ENCODE measurements around the gene TMEM81. TPM values are rescaled to one million over a fixed set of nuclear protein-coding genes. Genes with fewer than 3 reads are reported as not detected.

Gene TMEM81
- total and polyA plus RNA-seq, 9 donors = 0.92 to 4.2 (median 2.2) TPM

DNA sequence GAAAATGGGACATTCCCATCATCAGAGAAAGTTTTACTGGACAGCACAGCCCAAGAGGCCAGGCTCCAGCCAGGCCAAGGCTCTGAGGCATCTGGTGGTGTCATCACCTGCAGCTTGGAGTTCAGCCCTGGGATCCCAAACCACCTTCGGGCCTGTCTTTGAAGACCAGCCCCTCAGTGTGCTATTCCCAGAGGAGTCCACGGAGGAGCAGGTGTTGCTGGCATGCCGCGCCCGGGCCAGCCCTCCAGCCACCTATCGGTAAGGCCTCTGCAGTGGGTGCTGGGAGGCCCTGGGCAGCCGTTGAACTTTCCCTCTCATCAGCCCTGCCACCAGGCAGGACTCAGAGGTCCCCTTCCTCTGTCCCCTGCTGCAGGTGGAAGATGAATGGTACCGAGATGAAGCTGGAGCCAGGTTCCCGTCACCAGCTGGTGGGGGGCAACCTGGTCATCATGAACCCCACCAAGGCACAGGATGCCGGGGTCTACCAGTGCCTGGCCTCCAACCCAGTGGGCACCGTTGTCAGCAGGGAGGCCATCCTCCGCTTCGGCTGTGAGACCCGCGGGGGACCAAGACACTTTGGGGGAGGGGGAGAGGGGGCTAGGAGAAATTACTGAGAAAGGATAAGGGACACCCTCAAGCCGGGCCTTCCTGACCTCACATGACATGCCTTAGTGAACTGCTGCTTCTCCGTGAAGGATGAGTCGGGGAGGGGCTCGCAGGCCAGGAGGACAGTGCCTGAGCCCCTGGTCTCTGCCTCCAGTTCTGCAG lies 26.3 kb downstream of the TMEM81 start:
- Histone ChIP-seq H3K9me3 (no peaks in the 10 kb centered on the region), H3K27ac (no peak overlapping the region), H3K36me3 (no peaks in the 10 kb centered on the region), H3K4me1 (ENCODE audit: insufficient read depth) (no peaks in the 10 kb centered on the region), H3K27me3 (no peaks in the 10 kb centered on the region), H3K4me3 (no peak overlapping the region)
- no peak for DNase-seq
- TF ChIP-seq EP300 (IDR thresholded peaks at IDR 0.05) (no peak), POLR2A (IDR thresholded peaks at IDR 0.05) (no peak)
- TF ChIP-seq, protein P1, sequence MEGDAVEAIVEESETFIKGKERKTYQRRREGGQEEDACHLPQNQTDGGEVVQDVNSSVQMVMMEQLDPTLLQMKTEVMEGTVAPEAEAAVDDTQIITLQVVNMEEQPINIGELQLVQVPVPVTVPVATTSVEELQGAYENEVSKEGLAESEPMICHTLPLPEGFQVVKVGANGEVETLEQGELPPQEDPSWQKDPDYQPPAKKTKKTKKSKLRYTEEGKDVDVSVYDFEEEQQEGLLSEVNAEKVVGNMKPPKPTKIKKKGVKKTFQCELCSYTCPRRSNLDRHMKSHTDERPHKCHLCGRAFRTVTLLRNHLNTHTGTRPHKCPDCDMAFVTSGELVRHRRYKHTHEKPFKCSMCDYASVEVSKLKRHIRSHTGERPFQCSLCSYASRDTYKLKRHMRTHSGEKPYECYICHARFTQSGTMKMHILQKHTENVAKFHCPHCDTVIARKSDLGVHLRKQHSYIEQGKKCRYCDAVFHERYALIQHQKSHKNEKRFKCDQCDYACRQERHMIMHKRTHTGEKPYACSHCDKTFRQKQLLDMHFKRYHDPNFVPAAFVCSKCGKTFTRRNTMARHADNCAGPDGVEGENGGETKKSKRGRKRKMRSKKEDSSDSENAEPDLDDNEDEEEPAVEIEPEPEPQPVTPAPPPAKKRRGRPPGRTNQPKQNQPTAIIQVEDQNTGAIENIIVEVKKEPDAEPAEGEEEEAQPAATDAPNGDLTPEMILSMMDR (IDR thresholded peaks at IDR 0.05) = no peak
- intact Hi-C loops (cut with DNase I) = loop anchor here in 2 of 4 donors (5.0 to 10.0 kb wide), 2 partner anchors 66 to 253 kb away; no protein-coding TSS in a partner anchor
- 90 to 93% (median 91%) methylated on average over 19 of the region's 19 CpGs for WGBS, 3 donors

DNA sequence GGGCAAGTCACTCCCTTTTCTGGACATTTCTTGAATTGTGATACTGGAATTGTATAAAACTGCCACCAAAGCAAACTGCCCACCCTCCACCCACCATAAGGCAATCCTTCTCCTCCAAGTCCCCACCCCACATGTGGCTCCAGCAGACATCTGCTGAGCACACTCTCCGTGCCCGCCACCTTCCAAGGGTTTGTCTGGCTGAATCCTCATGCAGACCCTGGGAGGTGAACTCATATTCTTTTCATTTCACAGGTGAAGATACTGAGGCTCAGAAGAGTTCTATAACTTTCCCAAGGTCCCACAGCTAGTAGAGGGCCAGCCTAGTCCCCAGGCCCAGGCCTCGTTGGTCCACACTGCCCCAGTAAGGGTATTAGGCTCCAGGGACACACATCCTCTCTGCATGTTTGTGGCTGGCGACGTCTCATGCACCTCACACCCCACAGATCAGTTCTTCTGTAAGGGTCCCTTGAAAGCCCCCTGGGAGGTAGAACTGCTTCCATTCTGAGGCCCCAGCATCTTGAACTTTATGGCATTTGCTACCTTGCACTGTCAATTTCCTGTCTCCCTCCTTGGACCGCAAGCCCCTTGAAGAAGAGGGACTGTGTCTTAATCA lies 27.2 kb downstream of the TMEM81 start:
- Histone ChIP-seq H3K9me3 (no peaks in the 10 kb centered on the region), H3K36me3 (no peaks in the 10 kb centered on the region), H3K4me1 (ENCODE audit: insufficient read depth) (no peaks in the 10 kb centered on the region), H3K27ac (no peak overlapping the region), H3K4me3 (no peak overlapping the region), H3K27me3 (no peaks in the 10 kb centered on the region)
- TF ChIP-seq EP300 (IDR thresholded peaks at IDR 0.05) (no peak), POLR2A (IDR thresholded peaks at IDR 0.05) (no peak)
- TF ChIP-seq, protein P1 (IDR thresholded peaks at IDR 0.05) = no peak
- intact Hi-C loops (cut with DNase I) = loop anchor here in 2 of 4 donors (5.0 to 10.0 kb wide), 2 partner anchors 65 to 252 kb away; no protein-coding TSS in a partner anchor
- no peak for DNase-seq
- 94 to 96% (median 95%) methylated on average over 6 of the region's 6 CpGs for WGBS, 3 donors

DNA sequence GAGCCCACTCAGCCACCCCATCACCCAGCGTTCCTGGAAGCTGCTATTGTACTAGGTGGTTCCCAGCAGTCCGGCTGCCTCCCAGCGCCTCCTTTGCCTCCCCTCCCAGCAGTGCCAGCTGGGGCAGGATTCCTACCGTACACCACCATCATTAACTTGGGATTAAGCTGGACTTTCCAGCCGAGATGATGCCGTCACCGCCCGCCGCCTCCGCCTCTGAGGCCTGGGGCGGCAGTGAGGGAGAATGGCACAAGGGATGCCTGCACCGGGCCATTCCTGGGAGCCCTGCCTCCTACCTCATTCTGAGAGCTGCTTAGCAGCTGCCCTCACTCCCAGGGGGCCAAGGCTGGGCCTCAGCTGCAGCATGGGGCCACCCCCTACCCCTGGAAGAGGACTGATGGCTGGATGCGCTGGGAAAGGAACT lies 28.1 kb downstream of the TMEM81 start:
- Histone ChIP-seq H3K27ac (no peak overlapping the region), H3K36me3 (no peaks in the 10 kb centered on the region), H3K9me3 (no peaks in the 10 kb centered on the region), H3K4me1 (ENCODE audit: insufficient read depth) (no peaks in the 10 kb centered on the region), H3K4me3 (no peak overlapping the region), H3K27me3 (no peaks in the 10 kb centered on the region)
- DNase-seq = no peak
- intact Hi-C loops (cut with DNase I) = loop anchor here in 2 of 4 donors (5.0 to 10.0 kb wide), 2 partner anchors 64 to 251 kb away; no protein-coding TSS in a partner anchor
- TF ChIP-seq POLR2A (IDR thresholded peaks at IDR 0.05) (no peak), EP300 (IDR thresholded peaks at IDR 0.05) (no peak)
- TF ChIP-seq, protein P1 (IDR thresholded peaks at IDR 0.05) = no peak
- WGBS, 3 donors = 83 to 88% (median 84%) methylated on average over 13 of the region's 13 CpGs

DNA sequence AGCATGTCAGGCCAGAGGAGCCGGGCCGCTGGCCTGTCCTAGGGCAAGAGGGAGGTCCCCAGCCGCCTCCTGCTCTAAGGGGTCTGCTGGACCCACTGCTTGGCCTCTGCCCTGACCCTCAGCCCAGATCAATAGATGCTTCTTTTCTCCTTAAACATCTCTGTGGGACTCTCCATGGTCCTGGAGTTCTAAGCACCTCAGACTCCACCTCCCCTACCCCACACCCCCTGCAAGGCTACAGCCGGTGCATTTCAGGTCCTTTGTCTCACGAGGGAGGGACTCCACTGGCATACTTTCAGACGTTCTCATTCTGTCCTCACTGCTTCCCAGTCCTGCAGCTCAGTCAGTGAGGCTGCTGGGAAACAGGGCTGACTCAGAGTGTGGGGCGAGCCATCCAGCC lies 30.2 kb downstream of the TMEM81 start:
- Histone ChIP-seq H3K36me3 (no peaks in the 10 kb centered on the region), H3K27ac (no peak overlapping the region), H3K4me1 (ENCODE audit: insufficient read depth) (no peaks in the 10 kb centered on the region), H3K27me3 (no peaks in the 10 kb centered on the region), H3K4me3 (no peak overlapping the region), H3K9me3 (no peaks in the 10 kb centered on the region)
- intact Hi-C loops (cut with DNase I) = loop anchor here in 1 of 4 donors (10.0 kb wide), 1 partner anchor 249 kb away; no protein-coding TSS in a partner anchor
- 45 to 53% (median 49%) methylated on average over 7 of the region's 7 CpGs for WGBS, 3 donors
- no peak for DNase-seq
- TF ChIP-seq POLR2A (IDR thresholded peaks at IDR 0.05) (no peak), EP300 (IDR thresholded peaks at IDR 0.05) (no peak)
- TF ChIP-seq, protein P1 (IDR thresholded peaks at IDR 0.05) = no peak
